Prostate gland (tissue), 2 donors: Measurements from ENCODE around the gene GRK1.

Source experiments
- CTCF ChIP-seq, 4 experiments: fragments of 200-600 bp in 2 of 4; fragments of 450-650 bp in 2 of 4; sonication (generic) in 2 of 4; IDR thresholded peaks; 1 replicate in 3 of 4; 2 replicates in 1 of 4; pipeline ENCODE4 v1.5.1; 2016 to 2019; ENCODE audit warnings: antibody characterized with exemption in 4 of 4, mild to moderate bottlenecking in 2 of 4, moderate library complexity in 2 of 4
- POLR2AphosphoS5 ChIP-seq: sonication (generic); formaldehyde crosslinking; IDR thresholded peaks from one replicate; pipeline ENCODE4 v1.6.1; 2017; ENCODE audit warnings: antibody characterized with exemption

GRCh38 chr13:113643593-113643992 lies 23.4 kb upstream of the GRK1 start:
- TF ChIP-seq CTCF (IDR thresholded peaks at IDR 0.05) (no peak), POLR2AphosphoS5 (no peak)
